HG03565 (cell line): ENCODE measurements around the gene USP10.

Source experiments
- ATAC-seq: cut with Tn5 transposase; IDR thresholded peaks from one replicate; pipeline ENCODE4 v1.9.1; 2021; ENCODE audit warnings: mild to moderate bottlenecking, moderate library complexity; ENCODE audit not compliant: unreplicated experiment

USP10 gene

DNA sequence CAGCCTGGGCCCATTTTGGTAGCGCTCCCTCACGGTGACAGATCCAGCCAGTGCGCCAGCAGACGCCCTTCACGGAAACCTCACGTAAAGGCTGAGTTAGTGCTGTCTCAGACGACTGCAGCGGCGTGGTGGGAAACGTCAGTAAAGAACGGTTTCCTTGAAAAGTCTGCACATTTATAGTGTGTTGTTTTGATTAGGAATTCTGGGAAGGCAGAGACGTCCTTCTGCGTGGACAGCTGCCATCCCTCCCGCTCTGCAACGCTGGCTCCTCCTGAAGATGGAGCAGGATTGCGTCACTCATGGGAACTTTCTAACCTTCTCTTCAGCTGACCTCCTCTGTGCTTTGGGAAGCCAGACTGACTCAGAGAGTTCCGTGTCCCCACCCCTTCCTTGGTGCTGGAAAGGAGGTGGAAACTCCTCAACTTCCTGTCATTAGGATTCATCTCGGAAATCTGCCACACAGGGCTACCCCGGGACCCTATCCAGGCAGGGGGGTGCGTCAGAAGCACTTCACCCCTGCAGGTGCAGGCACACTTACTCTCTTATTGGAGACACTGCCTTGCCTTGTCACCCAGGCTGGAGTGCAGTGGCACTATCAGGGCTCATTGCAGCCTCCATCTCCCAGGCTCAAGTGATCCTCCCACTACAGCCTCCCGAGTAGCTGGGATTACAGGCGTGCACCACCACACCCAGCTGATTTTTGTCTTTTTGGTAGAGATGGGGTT is 95.7 kb downstream of the USP10 start:
- no peak for ATAC-seq

DNA sequence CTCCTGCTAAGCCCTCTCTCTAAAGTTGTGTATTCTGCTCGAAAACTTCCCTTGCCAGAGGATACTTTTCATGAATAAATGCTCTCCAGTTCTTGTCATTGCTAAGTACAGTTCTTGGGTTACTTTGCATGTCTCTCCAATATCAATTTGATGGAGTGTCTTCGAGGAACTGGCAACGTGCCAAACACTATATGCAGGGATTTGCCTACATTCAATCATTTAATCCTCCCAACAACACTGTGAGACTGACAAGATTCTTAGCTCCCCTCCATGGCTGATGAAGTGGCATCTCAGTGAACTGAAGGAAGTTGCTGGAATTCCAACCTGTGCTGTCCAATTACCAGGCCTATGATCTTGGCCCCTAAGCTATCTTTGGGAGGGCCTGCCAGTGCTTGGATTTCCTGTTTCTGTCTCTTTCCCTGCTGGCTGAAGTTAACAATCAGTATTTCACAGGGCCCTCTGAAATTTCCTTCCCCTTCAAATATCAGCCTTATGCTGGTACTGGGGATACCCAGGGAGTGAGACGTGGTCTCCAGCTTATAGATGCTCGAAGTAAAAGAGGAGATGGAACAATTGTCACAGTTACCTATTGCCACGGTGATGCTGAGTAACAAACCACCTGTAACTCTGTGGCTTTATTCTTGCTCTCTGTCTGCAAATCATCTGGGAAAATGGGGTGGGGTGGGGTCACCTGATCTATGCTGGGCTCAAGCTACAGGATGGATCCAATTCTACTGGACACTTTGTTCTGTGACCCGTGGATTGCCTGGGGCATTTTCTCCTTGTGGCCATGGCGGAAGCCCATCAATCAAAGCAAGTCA is 100.6 kb downstream of the USP10 start:
- no peak for ATAC-seq

DNA sequence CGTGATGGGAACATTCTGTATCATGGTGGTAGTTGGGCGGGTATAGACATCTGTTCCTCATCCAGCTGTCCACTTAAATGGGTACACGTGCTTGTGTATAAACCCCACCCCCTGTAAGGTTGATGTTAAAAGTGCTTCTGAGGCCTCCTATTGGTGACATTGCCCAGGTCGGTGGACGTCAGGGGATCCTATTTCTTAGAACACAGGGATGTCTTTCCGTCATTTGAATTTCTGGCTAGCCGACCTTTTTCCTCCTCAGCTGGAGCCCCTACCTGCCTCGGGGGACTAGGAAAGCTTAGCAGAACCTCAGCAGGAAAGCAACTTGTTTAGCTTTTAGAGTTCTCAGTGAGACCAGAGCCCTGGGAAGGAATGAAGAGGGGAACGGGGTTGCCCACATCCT is 103.3 kb downstream of the USP10 start:
- no peak for ATAC-seq

DNA sequence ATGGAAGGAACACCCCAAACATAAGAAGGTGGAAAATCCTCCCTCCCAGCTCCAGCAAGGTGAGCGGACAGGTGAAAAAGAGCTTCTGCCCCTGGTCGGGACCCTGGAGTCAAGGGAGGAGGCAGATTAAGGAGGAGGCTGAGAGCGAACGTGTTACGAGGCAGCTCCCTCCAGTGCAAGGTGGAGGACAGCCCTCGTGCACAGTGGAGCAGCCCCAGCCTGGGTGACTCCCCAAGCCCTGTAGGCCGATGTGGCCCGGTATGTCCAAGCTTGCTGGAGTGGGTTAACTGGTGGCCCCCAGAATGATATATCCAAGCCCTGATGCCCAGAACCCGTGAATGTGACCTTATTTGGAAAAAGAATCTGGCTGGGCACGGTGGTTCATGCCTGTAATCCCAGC is 104.5 kb downstream of the USP10 start:
- no peak for ATAC-seq

DNA sequence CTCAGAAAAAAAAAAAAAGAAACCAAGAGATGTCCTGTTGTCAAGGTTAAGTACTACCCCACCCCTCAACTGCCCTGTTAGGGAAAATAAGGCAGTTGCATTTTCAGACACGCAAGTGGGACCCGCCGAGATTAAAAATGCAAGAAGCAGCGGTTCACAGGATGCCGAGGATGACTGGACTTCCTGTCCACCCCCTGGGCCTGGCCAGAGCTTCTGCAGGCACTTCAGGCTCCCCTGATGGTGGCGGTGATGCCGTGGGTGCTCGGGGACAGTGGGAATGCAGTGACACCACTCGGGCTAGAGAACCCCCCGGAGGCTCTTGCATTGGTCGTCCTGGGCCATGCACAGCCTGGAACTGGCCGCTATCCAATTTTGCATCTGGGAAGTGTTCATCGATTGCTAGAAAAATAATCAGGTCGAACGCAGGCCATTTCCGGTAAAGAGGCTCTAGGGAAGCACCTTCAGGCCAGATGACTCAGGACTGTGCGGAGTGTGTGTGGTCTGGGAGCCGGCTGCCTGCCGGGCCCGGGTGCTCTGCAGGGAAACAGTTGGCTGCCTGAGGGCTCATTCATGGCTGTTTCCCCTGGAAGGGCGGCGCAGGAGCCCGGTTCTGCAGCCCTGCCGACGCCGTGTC is 106.6 kb downstream of the USP10 start:
- no peak for ATAC-seq

DNA sequence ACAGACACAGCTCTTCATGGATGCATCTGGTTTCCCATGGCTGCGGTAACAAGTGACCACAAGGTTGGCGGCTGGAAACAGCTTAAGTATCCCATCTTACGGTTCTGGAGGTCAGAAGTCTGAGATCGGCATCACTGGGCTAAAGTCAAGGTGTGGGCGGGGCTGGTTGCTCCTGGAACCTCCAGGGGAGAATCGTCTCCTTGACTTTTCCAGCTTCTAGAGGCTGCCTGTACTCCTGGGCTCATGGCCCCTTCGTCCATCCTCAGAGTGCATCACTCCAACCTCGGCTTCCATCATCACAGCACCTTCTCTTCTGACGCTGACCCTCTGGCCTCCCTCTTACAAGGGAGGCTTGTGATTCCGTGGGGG is 107.1 kb downstream of the USP10 start:
- no peak for ATAC-seq

DNA sequence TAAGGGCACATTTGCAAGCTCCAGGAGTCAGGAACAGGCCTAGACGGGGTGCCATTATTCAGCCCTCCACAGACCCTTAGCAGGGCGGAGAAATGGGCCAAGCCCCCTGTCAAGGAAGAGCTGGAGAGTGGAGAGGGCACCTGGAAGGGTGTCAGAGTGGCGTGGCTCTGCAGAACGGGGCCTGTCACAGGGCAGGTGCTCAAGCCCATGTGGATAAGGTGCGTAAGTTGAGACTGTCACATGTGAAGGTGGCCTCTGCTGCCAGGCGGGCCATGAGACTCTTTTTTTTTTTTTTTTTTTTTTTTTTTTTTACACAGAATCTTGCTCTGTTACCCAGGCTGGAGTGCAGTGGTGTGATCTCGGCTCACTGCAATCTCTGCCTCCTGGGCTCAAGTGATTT is 108.0 kb downstream of the USP10 start:
- no peak for ATAC-seq

DNA sequence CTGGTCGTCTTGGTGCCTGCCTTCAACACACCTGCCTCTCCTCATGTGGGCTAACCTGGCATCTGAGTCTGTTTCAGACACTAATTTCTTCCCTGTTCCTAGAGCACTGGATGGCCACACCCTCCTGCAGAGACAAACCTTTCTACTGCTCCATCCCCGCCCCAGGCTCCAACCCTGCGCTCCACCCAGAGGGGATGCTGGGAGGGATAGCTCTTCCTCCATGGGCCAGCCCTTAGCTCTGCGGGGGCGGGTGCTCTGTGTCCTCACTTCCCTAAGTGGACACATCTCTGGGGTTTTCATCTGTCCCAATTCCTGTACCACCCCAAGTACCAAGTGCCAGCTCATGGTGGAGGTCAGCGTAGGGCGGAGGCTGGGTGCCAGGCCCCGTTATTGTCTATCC is 109.0 kb downstream of the USP10 start:
- ATAC-seq = no peak

DNA sequence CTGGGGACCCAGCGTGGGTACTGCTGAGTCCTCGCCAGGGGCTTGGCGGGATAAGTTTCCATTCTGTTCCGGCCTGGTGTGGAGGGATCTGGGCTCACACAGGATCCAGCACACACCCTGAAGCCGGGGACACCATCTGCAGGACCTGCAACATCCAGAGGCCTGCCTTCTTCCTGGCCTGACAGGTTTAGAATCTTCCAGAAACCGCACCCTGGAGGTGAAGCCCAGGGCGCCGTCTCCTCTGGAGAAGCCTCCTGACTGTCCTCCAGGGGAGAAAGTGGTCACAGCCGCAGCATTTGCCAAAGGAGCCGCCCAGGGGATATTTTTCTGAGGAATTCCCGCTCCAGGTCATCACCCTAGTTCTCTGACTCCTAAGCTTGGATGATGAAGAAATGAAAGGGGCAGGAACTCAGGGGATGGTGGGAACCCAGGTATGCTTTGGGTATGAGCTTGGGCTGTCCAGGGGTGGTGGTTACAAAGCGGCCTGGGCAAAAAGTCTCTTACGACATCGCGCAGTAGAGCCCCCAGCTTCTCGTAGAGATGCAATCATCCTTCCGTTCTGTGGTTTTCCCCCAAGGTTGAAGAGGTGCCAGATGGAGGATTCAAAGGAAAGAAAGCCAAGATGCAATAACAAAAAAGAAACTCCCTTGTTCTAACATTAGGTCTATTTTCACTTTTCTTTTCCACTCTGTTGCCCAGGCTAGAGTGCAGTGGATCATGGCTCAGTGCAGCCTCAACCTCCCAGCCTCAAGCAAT is 110.9 kb downstream of the USP10 start:
- no peak for ATAC-seq

DNA sequence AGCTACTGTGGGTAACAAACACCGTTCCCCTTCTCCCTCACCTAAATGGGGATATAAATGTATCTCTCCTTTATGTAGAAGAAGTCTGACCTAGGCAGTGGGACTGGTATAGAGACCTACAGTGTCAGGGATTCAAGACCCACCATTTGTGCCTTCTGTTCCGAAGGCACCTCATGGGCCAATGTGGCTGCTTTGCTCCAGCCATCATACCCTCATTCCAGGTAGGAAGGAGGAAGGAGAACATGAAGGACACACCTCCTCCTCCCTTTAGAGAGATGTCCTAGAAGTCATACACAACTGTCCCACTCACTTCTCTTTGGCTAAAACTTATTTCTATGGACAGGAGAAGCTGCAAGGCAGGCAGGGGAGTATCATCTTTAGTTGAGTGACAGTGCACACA is 111.7 kb downstream of the USP10 start:
- ATAC-seq = no peak

DNA sequence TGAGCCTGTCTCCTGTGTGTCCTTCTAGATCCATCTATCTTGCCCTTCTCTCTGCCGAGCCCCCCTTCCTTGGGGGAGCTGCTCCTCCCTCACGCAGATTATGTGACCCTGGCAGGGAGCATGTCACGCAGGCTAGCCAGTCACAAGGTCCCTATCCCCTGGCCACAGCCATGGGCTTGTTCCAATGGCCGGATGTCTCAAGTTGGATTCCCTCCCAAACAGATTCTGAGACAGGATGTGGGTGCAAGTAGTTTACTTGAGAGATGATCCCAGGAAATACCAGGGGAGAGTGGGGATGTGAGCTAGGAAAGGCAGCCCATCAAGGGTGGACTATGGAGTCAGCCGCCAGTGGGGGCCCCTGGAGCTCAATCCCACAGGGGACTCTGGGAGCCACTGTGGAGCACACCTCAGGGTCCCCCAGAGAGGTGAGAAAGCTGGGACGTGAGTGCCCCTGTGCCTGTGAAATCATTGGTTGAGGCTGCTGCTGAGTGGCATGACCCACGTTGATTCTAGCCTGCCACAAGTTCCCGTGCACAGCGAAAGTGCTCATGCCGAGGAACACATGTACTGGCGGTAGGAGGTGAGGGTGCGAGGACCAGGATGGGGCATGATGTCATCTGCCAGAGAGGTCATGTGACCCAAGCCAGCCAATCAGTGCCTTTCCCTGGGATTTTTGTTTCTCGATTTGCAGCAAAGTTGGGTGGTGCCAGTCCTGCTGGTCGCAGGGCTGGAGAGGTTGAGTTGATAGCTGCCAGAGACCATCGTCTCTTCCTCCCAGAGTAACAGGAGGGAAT is 113.5 kb downstream of the USP10 start:
- ATAC-seq = no peak

DNA sequence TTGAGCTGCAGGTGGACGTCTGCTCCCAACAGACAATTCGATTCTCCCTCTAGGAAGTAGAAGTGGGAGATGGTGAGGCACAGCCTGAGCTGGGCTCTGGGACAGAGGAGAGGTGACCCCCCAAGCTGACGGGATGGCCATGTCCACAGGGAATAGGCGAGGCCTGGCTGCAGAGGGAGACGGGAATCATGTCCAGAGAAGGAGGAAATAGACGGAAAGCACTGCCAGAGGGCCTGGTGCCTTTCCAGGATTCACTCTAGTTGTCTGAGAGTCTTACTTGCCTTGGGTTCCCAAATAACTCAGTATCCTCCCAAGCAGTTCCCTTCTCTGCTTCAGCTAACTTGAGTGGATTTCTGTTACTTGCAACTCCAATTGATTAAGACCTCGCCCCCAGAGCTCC is 115.7 kb downstream of the USP10 start:
- ATAC-seq = no peak

DNA sequence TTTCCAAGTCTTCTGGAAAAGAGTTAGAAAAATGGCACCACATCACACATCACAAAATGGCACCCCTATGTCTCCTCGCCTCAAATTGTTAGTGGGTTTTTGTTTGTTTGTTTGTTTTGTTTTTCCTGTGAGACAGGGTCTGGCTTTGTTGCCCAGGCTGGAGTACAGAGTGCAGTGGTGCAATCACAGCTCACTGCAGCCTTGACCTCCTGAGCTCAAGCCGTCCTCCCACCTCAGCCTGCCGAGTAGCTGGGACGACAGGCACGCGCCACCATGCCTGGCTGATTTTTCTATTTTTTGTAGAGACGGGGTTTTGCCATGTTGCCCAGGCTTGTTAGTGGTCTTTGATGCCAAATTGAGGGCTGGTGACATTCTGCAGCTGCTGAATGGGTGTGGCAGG is 116.2 kb downstream of the USP10 start:
- ATAC-seq = no peak

DNA sequence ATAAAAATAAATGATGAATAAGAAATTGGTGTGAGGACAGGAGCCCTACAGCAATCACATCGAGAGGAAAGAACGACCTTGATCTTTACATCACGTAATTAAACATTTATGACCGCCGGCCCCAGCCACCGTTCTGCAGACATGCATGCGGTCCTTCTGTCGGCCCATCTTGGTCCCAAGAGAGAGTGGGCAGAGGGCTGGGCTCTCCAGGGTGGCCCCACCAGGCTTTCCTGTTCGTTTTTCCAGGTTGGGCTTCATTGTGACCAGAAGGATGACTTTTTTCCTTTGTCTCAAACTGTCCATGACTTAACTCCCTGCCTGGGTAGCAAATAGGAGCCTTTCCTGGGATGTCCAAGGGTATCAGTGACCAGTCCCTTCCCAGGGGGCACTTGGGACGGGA is 116.7 kb downstream of the USP10 start:
- no peak for ATAC-seq

DNA sequence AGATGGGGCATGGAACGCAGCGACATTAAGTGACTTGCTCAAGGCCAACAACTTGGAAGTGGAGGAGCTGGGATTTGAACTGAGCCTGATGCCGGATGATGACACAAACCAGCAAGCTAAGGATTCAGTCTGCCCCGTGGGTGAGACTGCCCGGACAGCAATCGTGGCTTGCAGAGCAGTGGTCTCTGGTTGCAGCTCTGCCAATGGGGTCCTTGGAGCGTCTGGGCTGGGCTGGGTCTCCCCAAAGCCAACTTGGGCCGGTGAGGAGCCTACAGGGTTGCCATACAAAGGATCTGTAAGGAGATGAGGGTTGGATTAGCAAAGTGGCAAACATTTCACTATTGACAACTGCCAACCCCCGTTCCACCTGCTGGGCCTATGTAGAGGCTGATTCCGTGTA is 117.4 kb downstream of the USP10 start:
- ATAC-seq = no peak

DNA sequence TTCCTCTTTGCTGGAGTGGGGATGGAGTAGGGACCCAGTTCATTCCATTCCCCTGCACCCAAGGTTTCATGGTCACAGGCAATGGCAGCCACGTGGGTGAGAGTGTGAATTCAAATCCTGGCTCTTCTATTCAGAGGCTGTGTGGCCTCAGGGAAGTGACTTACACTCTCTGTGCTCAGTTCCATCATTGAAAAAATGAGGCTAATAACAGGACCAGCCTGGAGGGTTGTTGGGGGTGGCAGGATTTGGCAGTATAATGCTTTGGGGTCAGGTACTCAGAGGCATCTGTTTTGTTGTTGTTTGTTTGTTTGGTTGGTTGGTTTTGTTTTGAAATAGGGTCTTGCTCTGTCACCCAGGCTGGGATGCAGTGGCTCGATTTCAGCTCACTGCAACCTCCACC is 117.8 kb downstream of the USP10 start:
- no peak for ATAC-seq

DNA sequence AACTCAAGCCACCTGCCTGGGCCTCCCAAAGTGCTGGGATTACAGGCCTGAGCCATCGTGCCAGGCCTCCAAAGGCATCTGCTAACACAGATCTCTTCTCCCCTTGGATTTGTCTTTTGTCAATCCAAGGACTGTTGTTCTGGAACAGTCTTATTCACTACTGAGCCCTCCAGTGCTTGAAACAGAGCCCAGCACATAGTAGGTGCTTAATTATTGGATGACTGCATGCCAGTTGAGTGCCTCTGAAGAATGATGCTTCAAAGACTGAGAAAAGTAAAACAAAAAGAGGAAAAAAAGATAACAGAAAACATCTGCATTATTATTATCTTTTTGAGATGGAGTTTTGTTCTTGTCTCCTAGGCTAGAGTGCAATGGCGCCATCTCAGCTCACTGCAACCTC is 118.3 kb downstream of the USP10 start:
- ATAC-seq = no peak

DNA sequence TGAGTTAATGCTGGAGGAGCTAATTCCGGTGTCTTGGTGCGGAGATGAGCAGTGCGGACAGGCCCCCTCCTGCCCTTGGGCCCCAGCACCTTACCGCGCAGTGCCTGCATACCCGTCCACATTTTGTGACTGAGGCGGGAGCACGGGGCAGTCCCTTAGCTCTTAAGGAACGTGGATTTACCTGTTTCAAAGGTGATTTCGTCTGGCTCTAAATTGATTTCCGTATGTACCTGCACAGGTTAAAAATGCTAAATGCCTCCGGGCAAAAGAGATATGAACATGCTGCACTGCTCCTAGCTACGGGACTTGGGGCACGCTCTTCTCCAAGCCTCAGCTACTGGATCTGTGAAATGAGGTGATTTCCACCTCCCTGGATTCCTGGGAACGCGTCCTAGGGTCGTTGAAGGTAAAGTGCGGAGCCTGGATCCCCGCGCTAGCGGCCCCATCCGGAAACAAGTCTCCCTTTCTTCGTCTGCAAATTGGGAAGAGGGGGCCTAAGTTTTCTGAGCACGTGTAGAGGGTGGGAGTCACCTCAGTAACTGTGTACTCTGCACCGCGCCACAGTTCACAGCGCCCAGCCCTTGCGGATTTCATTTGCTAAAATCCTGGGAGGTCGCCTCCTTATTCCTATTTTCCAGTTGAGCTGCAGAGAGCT is 119.3 kb downstream of the USP10 start:
- ATAC-seq = no peak

DNA sequence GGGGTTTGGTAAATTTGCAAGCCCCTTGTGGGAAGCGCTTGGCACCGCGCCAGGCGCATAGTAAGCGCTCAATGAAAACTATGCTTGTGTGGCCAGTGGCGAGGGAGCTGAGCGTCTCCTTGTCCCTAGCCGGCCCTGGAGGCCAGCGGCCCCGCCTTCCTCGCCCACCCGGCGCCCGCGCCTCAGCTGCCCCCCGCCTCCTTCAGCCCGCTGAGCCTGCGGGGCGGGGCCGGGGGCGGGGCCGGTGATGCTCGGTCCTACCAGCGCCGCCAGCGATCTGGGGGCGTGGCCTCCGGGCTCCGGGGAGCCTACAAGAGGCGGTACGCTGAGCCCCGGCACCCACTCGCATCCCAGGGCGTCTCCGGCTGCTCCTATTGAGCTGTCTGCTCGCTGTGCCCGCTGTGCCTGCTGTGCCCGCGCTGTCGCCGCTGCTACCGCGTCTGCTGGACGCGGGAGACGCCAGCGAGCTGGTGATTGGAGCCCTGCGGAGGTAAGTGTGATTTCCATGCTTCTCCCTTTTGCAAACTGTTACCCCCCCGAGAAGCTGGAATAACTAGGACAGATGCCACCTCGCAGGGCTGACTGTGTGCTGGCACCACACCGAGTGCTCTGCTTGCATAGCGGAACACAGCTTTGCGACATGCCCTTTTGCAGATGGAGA is 120.0 kb downstream of the USP10 start, which contains the start of gene CRISPLD2:
TSS of gene CRISPLD2 (plus strand) at position 342 of the 661 bp plus-strand sequence. CDS start 18,511 bp downstream, outside the sequence.
- ATAC-seq = no peak
